ENCODE results near the gene EXOC7.

DNA sequence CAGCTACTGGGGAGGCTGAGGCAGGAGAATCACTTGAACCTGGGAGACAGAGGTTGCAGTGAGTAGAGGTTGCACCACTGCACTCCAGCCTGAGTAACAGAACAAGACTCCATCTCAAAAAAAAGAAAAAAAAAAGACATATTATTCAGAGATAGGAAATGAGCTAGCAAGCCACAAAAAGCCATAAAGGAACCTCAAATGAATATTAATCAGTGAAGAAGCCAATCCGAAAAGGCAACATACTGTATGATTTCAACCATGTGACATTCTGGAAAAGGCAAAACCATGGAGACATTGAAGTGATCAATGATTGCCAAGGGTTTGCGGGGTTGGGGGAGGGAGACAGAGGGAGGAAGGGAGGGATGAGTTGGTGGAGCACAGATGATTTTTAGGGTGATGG, 8.4 kb upstream of the EXOC7 start:
- TF ChIP-seq CTCF (IDR thresholded peaks at IDR 0.05) (no peak), POLR2A (IDR thresholded peaks at IDR 0.05) (no peak)
